GM12873 (cell line): ENCODE data around the gene WBP2NL.

ENCODE experiments used
- CTCF ChIP-seq: IDR thresholded peaks from 2 replicates; pipeline ENCODE4 v1.5.1; 2012; ENCODE audit warnings: low read depth, mild to moderate bottlenecking, moderate library complexity, low read length, control low read depth; ENCODE audit not compliant: insufficient read depth; ENCODE audit errors: missing control alignments

The WBP2NL gene, protein sequence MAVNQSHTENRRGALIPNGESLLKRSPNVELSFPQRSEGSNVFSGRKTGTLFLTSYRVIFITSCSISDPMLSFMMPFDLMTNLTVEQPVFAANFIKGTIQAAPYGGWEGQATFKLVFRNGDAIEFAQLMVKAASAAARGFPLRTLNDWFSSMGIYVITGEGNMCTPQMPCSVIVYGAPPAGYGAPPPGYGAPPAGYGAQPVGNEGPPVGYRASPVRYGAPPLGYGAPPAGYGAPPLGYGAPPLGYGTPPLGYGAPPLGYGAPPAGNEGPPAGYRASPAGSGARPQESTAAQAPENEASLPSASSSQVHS

DNA sequence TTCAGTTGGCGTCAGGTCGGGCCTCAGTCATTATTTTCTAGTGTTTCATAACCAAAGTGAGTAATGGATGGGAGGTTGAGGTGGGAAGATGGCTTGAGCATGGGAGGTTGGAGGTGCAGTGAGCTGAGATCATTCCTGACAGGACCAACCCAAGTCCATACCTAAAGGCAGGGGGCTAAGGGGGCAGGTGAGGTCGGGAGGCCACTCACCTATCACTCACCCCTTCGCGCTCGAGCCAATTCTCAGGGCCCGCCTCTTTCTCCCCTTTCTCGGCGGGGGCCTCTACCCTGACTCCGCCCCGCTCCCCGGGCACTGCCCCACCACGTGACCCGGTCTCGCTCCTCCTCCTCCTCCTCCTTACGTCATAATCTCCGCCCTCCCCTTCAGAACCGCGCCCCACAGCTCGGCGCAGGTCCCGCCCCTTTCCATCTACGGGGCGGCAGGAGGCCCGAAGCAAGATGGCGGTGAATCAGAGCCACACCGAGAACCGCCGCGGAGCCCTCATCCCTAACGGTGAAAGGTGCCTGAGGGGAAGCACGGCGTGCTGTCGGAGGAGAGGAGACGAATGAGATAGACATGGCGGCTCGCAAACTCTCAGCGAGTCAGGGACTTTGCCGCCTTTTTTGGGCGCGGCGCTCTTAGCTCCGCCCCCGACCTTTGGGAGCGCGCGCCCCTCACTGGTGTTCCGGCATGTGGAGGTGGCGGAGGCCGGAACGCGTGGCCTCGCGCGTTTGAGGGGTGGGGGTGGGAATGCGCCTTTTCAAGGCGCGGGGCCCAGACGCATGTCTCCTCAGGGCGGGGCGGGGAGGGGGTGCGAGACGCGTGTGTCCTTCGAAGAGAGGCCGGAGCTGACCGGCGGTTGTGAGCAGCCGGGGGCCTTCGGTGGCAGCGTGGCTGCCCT, at the start of gene WBP2NL:
Gene WBP2NL, plus strand, starts transcription at position 428 of the 901 bp plus-strand sequence. Its CDS starts 31 bp downstream, at position 459.
- no peak for TF ChIP-seq CTCF

DNA sequence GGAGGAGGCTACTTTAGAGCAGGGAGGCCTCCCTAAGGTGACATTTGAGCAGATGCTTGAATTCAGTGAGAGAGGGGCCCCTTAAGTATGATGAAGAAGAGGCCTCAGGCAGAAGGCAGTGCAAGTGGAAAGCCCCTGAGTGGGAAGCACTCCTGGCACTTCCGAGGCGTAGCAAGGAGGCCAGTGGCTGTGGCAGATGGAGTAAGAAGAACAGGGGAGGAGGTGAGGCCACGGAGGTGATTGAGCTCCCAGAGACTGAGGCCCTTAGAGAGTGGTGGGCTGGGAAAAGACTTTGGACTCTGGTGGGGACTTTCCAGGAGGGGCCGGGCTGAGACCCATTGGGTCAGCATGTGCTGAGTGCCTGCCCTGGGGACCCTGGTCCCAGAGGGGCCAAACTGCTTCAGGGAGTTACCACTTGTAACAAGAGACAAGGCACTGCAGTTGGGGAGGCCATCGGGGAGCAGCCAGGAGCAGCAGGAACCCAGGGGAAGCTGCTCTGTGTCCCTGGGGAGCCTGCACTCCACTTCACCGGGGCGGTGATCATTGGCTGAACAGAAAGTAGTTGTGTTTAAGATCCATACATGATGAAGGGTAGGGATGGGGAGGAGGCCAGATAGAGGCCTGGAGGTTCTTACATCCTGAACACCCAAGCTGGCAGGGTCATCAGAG, 49.2 kb upstream of the WBP2NL start:
- no peak for TF ChIP-seq CTCF

- TF ChIP-seq CTCF, result peak; percentile 4
These were observed 46.6 kb upstream of the WBP2NL start, which contains the start of gene SMIM45 for GRCh38 chr22:41951898-41952474. TSS of gene SMIM45 (plus strand) at chr22:41952150.

- no peak for TF ChIP-seq CTCF
These were observed 45.9 kb upstream of the WBP2NL start for GRCh38 chr22:41952713-41953112.

DNA sequence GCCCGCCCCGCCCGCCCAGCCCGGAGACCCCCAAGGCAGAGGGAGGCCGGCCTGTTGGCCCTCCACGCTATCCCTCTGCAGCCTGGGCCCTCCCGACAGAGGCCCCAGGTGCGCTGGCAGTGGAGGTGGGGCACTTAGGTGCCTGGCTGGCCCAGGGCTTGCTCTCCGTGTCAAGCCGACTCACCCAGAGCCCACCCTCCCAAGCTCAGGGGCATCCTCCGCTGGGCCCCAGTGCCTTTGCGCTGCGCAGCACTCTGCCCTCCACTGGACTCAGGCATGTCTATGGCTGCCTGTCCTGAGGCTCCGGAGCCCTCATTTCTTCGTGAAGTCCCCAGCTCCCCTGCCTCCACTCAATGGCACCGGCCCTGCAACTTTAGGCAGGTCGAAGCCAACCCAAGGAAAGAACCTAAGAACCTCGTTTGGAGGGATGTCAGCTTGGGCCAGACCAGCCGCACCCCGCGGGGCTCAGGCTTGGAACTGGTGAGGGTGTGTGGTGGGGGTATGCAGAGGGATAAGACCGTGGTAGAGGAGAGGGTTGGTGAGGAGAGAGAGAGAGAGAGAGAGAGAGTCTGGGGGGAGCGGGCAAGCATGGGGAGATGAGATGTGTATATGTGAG, 40.5 kb upstream of the WBP2NL start:
- no peak for TF ChIP-seq CTCF

DNA sequence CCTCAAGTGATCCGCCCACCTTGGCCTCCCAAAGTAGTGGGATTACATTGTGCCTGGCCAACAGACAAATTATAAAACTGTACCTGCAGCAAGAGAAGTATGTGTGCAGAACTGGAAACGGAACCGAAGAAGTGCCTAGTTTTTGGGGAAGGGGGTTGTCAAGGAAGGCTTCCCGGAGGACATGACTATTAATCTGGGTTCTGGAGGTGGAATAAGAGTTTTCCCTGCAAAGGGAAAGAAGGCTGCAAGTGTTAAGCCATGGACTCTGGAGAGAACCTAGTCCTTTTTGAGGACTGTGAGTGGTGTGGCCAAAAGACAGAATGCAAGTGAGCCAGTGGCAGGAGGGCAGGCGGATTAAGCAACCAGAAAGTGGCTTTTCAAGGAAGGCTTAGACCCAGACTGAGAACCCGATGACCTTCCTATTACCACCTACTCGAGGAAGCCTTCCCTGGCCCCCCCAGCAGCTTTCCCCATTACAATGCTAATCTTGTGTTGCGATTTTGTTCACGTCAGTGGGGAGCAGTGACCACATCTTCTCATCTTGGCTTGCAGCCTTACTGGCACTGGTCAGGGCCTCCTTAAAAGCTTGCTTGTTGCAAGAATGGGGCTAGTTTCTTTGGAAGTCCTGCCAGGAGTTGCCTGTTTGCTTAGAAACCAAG, 35.0 kb upstream of the WBP2NL start:
- no peak for TF ChIP-seq CTCF
